ENCODE measurements around the gene ABCC6.
A peak's percentile ranks its signal among the peaks of the same experiment; 100 is the strongest.
"Not testable (repeated sequence)": the region's sequence is repeated elsewhere in the genome, so short reads cannot be mapped to it uniquely, and the experiment has no call there.

Gene ABCC6

GRCh38 chr16:16237071-16237470 is 13.8 kb upstream of the ABCC6 start:
- not testable (repeated sequence) for H3K4me3 ChIP-seq (ENCODE audit: low read length); DNase-seq (ENCODE audit: low read depth, low spot score)

GRCh38 chr16:16232692-16233061 is 9.4 kb upstream of the ABCC6 start:
- H3K4me3 ChIP-seq (ENCODE audit: low read length); DNase-seq (ENCODE audit: low read depth, low spot score): not testable (repeated sequence)

GRCh38 chr16:16223662-16224241 is 458 bp upstream of the ABCC6 start:
- DNase-seq (ENCODE audit: low read depth, low spot score); H3K4me3 ChIP-seq (ENCODE audit: low read length): not testable (repeated sequence)

- H3K4me3 ChIP-seq (ENCODE audit: low read length); DNase-seq (ENCODE audit: low read depth, low spot score): not testable (repeated sequence)
Observed at GRCh38 chr16:16221382-16221781, 1.9 kb downstream of the ABCC6 start.

GRCh38 chr16:16220449-16220848 is 2.8 kb downstream of the ABCC6 start:
- not testable (repeated sequence) for H3K4me3 ChIP-seq (ENCODE audit: low read length); DNase-seq (ENCODE audit: low read depth, low spot score)

- not testable (repeated sequence) for H3K4me3 ChIP-seq (ENCODE audit: low read length); DNase-seq (ENCODE audit: low read depth, low spot score)
Observed at GRCh38 chr16:16218787-16219186, 4.5 kb downstream of the ABCC6 start.

GRCh38 chr16:16218349-16218748 is 4.9 kb downstream of the ABCC6 start:
- not testable (repeated sequence) for DNase-seq (ENCODE audit: low read depth, low spot score); H3K4me3 ChIP-seq (ENCODE audit: low read length)

- DNase-seq (ENCODE audit: low read depth, low spot score); H3K4me3 ChIP-seq (ENCODE audit: low read length): not testable (repeated sequence)
Observed at GRCh38 chr16:16213863-16214293, 9.4 kb downstream of the ABCC6 start.

- not testable (repeated sequence) for H3K4me3 ChIP-seq (ENCODE audit: low read length); DNase-seq (ENCODE audit: low read depth, low spot score)
Observed at GRCh38 chr16:16211404-16211803, 11.9 kb downstream of the ABCC6 start.

- not testable (repeated sequence) for DNase-seq (ENCODE audit: low read depth, low spot score); H3K4me3 ChIP-seq (ENCODE audit: low read length)
Observed at GRCh38 chr16:16208461-16208860, 14.8 kb downstream of the ABCC6 start.

GRCh38 chr16:16207787-16208334 is 15.4 kb downstream of the ABCC6 start:
- not testable (repeated sequence) for H3K4me3 ChIP-seq (ENCODE audit: low read length); DNase-seq (ENCODE audit: low read depth, low spot score)

GRCh38 chr16:16207097-16207786 is 16.1 kb downstream of the ABCC6 start:
- DNase-seq (ENCODE audit: low read depth, low spot score); H3K4me3 ChIP-seq (ENCODE audit: low read length): not testable (repeated sequence)

- DNase-seq (ENCODE audit: low read depth, low spot score); H3K4me3 ChIP-seq (ENCODE audit: low read length): not testable (repeated sequence)
Observed at GRCh38 chr16:16205864-16206263, 17.4 kb downstream of the ABCC6 start.

GRCh38 chr16:16204552-16204951 is 18.7 kb downstream of the ABCC6 start:
- H3K4me3 ChIP-seq (ENCODE audit: low read length); DNase-seq (ENCODE audit: low read depth, low spot score): not testable (repeated sequence)

GRCh38 chr16:16203494-16203893 is 19.8 kb downstream of the ABCC6 start:
- not testable (repeated sequence) for DNase-seq (ENCODE audit: low read depth, low spot score); H3K4me3 ChIP-seq (ENCODE audit: low read length)

- peak; percentile 58 for DNase-seq (ENCODE audit: low read depth, low spot score)
- not testable (repeated sequence) for H3K4me3 ChIP-seq (ENCODE audit: low read length)
Observed at GRCh38 chr16:16202400-16203143, 20.7 kb downstream of the ABCC6 start.

- not testable (repeated sequence) for DNase-seq (ENCODE audit: low read depth, low spot score)
Observed at GRCh38 chr16:16201880-16202279, 21.4 kb downstream of the ABCC6 start.

GRCh38 chr16:16200391-16200790 is 22.9 kb downstream of the ABCC6 start:
- not testable (repeated sequence) for H3K4me3 ChIP-seq (ENCODE audit: low read length); DNase-seq (ENCODE audit: low read depth, low spot score)

More at GRCh38 chr16:16201880-16202279, 21.4 kb downstream of the ABCC6 start:
- H3K4me3 ChIP-seq (ENCODE audit: low read length), result not testable (repeated sequence)

- DNase-seq (ENCODE audit: low read depth, low spot score); H3K4me3 ChIP-seq (ENCODE audit: low read length): not testable (repeated sequence)
Observed at GRCh38 chr16:16199428-16199827, 23.9 kb downstream of the ABCC6 start.

GRCh38 chr16:16197966-16198365 is 25.3 kb downstream of the ABCC6 start:
- H3K4me3 ChIP-seq (ENCODE audit: low read length), result no peak overlapping the region
- DNase-seq (ENCODE audit: low read depth, low spot score), result no peak
